ENCODE results near the gene SPEG. TPM values are rescaled to one million over a fixed set of nuclear protein-coding genes. Genes with fewer than 3 reads are reported as not detected.

SPEG gene
- total and polyA plus RNA-seq, 2 of the 13 experiments (the other 11 are each of a cell fraction or from before 2014, with no cell fraction given): 0.18 to 0.24 TPM

DNA sequence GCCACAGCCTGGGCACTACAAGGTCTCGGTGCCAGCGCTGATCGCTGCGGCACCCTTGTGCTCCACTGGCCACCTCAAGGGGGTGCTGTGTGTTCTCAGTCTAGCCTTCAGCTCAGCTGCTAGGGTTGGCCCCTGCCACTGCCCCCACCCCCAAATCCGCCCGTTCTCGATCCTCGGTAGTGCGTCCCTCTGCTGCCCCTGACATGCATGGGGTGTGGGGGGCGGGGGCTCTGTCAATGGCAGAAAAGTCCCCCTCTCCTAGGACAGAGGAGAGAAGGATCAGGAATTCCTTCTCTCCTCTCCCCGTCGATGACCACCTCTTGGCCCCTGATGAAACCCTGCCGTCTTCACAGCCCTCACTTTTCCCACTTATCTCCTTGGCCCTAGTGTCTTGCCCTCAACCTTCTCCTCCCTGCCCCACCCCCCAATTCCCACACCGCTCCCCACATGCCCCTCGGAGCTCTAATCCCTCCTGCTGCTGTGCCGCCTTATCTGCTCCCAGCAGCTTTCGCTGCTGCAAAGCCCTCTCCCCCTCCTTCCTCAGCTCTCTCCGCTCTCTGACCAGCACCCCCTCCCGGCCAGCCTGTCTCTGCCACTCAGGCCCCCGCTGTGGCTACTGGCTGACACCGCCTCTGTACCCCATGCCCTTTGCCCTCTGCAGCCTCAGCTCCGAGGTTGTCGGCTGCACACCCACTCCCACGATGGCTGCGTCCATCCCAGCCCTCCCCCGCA lies 75.3 kb downstream of the SPEG start (continued):
- TF ChIP-seq, protein P1, sequence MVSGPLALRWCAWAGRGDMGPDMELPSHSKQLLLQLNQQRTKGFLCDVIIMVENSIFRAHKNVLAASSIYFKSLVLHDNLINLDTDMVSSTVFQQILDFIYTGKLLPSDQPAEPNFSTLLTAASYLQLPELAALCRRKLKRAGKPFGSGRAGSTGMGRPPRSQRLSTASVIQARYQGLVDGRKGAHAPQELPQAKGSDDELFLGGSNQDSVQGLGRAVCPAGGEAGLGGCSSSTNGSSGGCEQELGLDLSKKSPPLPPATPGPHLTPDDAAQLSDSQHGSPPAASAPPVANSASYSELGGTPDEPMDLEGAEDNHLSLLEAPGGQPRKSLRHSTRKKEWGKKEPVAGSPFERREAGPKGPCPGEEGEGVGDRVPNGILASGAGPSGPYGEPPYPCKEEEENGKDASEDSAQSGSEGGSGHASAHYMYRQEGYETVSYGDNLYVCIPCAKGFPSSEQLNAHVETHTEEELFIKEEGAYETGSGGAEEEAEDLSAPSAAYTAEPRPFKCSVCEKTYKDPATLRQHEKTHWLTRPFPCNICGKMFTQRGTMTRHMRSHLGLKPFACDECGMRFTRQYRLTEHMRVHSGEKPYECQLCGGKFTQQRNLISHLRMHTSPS (CRISPR knock-in tag; IDR thresholded peaks at IDR 0.05; ENCODE audit: low read depth): peak; percentile 41; the same call in 1 of the 2 replicates
- TF ChIP-seq ZFP37 (CRISPR knock-in tag; IDR thresholded peaks at IDR 0.05; ENCODE audit: borderline replicate concordance): no peak
- TF ChIP-seq AGO1 (IDR thresholded peaks at IDR 0.05; ENCODE audit: low read depth, low read length, poor library complexity, severe bottlenecking): peak; percentile 91
- no peak for TF ChIP-seq KLF6 (CRISPR knock-in tag; IDR thresholded peaks at IDR 0.05)
- TF ChIP-seq CCAR2 (optimal IDR thresholded peaks at IDR 0.05; ENCODE audit: low read depth, low read length): no peak
- TF ChIP-seq, protein P2, sequence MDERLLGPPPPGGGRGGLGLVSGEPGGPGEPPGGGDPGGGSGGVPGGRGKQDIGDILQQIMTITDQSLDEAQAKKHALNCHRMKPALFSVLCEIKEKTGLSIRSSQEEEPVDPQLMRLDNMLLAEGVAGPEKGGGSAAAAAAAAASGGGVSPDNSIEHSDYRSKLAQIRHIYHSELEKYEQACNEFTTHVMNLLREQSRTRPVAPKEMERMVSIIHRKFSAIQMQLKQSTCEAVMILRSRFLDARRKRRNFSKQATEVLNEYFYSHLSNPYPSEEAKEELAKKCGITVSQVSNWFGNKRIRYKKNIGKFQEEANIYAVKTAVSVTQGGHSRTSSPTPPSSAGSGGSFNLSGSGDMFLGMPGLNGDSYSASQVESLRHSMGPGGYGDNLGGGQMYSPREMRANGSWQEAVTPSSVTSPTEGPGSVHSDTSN (CRISPR knock-in tag; IDR thresholded peaks at IDR 0.05): no peak
- TF ChIP-seq SAFB2 (CRISPR knock-in tag; IDR thresholded peaks at IDR 0.05; ENCODE audit: borderline replicate concordance, low read depth): 0 out of 2 replicates have a peak, but pooled peaks have one; percentile 77
- no peak for TF ChIP-seq ATM (IDR thresholded peaks at IDR 0.05; ENCODE audit: borderline replicate concordance)
- TF ChIP-seq ZBTB7B (CRISPR knock-in tag; IDR thresholded peaks at IDR 0.05): no peak
- 0 out of 2 replicates have a peak, but pooled peaks have one; percentile 23 for TF ChIP-seq ZNF605 (CRISPR knock-in tag; IDR thresholded peaks at IDR 0.05)
- TF ChIP-seq DNMT3B (CRISPR knock-in tag; conservative IDR thresholded peaks at IDR 0.05): no peak
- peak; percentile 88 for TF ChIP-seq FOXC1 (CRISPR knock-in tag; IDR thresholded peaks at IDR 0.05; ENCODE audit: borderline replicate concordance)
- no peak for TF ChIP-seq PTBP1 (IDR thresholded peaks at IDR 0.05; ENCODE audit: low read depth, low read length, poor library complexity, severe bottlenecking)
- no peak for TF ChIP-seq ZFY (CRISPR knock-in tag; IDR thresholded peaks at IDR 0.05)
- no peak for TF ChIP-seq MIXL1 (CRISPR knock-in tag; IDR thresholded peaks at IDR 0.05)
- TF ChIP-seq, protein P3, sequence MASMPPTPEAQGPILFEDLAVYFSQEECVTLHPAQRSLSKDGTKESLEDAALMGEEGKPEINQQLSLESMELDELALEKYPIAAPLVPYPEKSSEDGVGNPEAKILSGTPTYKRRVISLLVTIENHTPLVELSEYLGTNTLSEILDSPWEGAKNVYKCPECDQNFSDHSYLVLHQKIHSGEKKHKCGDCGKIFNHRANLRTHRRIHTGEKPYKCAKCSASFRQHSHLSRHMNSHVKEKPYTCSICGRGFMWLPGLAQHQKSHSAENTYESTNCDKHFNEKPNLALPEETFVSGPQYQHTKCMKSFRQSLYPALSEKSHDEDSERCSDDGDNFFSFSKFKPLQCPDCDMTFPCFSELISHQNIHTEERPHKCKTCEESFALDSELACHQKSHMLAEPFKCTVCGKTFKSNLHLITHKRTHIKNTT (CRISPR knock-in tag; IDR thresholded peaks at IDR 0.05): no peak
- TF ChIP-seq, protein P4, sequence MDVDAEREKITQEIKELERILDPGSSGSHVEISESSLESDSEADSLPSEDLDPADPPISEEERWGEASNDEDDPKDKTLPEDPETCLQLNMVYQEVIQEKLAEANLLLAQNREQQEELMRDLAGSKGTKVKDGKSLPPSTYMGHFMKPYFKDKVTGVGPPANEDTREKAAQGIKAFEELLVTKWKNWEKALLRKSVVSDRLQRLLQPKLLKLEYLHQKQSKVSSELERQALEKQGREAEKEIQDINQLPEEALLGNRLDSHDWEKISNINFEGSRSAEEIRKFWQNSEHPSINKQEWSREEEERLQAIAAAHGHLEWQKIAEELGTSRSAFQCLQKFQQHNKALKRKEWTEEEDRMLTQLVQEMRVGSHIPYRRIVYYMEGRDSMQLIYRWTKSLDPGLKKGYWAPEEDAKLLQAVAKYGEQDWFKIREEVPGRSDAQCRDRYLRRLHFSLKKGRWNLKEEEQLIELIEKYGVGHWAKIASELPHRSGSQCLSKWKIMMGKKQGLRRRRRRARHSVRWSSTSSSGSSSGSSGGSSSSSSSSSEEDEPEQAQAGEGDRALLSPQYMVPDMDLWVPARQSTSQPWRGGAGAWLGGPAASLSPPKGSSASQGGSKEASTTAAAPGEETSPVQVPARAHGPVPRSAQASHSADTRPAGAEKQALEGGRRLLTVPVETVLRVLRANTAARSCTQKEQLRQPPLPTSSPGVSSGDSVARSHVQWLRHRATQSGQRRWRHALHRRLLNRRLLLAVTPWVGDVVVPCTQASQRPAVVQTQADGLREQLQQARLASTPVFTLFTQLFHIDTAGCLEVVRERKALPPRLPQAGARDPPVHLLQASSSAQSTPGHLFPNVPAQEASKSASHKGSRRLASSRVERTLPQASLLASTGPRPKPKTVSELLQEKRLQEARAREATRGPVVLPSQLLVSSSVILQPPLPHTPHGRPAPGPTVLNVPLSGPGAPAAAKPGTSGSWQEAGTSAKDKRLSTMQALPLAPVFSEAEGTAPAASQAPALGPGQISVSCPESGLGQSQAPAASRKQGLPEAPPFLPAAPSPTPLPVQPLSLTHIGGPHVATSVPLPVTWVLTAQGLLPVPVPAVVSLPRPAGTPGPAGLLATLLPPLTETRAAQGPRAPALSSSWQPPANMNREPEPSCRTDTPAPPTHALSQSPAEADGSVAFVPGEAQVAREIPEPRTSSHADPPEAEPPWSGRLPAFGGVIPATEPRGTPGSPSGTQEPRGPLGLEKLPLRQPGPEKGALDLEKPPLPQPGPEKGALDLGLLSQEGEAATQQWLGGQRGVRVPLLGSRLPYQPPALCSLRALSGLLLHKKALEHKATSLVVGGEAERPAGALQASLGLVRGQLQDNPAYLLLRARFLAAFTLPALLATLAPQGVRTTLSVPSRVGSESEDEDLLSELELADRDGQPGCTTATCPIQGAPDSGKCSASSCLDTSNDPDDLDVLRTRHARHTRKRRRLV (CRISPR knock-in tag; IDR thresholded peaks at IDR 0.05): no peak
- TF ChIP-seq, protein P5, sequence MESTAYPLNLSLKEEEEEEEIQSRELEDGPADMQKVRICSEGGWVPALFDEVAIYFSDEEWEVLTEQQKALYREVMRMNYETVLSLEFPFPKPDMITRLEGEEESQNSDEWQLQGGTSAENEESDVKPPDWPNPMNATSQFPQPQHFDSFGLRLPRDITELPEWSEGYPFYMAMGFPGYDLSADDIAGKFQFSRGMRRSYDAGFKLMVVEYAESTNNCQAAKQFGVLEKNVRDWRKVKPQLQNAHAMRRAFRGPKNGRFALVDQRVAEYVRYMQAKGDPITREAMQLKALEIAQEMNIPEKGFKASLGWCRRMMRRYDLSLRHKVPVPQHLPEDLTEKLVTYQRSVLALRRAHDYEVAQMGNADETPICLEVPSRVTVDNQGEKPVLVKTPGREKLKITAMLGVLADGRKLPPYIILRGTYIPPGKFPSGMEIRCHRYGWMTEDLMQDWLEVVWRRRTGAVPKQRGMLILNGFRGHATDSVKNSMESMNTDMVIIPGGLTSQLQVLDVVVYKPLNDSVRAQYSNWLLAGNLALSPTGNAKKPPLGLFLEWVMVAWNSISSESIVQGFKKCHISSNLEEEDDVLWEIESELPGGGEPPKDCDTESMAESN (CRISPR knock-in tag; conservative IDR thresholded peaks at IDR 0.05): no peak
- no peak for TF ChIP-seq ZNF720 (CRISPR knock-in tag; IDR thresholded peaks at IDR 0.05)
